ENCODE data around the gene MVB12B.

The MVB12B gene

GRCh38 chr9:126331964-126332748, 5.5 kb downstream of the MVB12B start:
- FAIRE-seq, result no peak

- no peak for FAIRE-seq
Measured at GRCh38 chr9:126334721-126335621, 8.3 kb downstream of the MVB12B start.

DNA sequence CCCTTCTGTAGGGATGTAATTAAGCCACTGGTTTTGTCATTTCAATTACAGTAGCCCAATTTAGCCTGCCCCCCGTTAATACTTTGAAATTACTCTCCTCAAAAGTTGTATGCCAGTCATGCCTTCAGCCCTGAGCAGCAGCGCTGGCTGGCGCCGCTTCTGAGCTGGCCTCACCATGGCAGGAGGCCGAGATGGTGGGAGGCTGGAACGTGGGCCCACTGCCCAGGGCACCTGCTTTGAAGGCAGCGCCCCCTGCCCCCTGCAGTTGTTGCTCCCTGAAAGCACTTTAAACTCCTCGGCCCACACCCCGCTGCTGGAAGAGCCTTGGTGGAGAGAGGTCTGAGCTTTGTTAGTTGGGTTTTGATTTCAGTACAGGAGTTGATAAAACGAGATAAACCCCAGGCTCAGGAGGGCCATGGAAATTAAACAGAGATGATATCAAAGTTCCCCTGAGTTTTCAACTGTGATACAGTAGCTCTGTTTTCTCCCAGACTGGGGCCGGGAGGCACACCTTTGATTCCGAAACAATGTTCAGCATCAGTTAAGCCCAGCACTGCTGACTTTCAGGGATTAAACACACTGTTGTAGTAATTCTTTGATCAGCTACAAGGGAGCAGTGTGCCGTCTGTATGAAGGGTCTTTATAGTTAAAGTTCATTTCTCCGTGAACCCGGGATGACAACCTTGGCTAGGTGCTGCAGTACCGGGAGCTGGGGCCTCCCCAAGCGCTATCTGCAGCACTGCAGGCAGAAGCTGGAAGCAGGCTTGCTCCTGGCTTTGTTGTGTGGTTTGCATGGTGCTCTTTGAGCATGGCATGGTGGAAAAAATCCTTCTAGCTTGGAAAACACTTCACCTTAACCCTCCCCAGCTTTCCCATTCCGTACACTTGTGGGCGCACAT, 9.5 kb downstream of the MVB12B start:
- no peak for FAIRE-seq

DNA sequence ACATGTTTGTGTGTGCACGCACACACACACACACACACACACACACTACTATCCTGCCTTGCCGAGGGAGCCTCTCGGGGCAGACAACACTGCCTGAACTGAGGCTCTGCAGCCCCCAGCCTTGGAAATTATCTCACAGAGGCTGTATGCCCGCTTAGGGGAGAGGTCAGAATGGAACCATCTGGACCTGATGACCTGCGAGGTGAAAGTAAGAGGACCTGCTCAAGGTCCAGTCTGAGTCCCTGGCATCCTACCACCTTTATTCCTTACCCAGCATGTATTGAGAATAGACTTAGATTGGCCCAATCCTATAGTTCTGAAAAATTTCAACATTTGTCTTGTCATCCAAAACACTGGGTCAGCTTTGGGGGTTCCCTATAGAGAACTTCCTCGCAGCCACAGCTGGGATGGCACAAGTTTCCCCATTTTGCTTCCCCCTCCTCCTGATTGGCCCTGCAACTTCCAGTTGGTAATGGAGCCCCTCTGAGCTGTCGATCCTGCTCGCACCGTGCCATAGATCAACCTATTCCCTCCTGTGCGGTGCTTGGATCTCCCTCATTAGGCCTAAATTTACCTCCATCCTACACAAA, 10.2 kb downstream of the MVB12B start:
- FAIRE-seq, result no peak

- FAIRE-seq, result no peak
Measured at GRCh38 chr9:126337729-126338372, 11.2 kb downstream of the MVB12B start.

DNA sequence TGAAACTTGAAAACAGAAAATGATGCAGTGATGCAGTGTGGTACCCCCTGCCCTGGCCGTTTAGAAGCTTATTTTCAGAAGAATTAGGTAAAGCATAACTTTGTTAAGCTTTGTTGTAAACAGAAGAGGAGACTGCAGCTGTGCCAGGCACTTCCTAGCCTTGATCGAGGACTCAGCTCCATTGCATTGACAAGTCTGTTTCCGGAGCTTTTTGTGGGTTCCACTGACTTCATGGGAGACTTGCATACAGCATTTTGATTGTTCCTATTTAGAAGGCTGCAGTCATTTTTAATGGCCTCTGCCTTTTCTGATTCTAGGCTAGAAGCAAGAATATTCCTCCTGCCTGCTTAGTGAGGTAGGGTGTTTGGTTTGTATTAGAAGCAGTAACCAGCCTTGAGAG, 12.3 kb downstream of the MVB12B start:
- no peak for FAIRE-seq

GRCh38 chr9:126341426-126341825, 14.8 kb downstream of the MVB12B start:
- FAIRE-seq, result no peak

DNA sequence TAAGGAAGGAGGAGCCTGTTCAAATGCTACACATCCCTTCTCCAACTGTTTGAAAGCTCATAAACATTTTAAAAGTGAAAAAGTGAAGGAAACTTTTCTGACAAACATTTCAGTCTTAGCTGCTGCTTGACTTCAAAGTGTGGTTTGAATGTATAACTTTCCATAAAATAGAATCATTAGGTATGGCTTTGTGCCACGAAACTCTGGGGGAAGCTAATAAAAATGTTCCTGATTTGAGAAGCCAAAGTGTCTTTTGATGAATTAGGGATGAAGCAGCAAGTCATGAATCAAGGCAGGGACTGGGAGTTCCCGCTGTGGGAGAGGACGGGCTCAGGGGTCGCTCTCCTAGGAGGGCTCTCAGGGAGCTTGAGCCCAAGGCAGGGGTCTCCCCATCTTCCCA, 15.3 kb downstream of the MVB12B start:
- no peak for FAIRE-seq

- no peak for FAIRE-seq
Measured at GRCh38 chr9:126342621-126343031, 16.0 kb downstream of the MVB12B start.

DNA sequence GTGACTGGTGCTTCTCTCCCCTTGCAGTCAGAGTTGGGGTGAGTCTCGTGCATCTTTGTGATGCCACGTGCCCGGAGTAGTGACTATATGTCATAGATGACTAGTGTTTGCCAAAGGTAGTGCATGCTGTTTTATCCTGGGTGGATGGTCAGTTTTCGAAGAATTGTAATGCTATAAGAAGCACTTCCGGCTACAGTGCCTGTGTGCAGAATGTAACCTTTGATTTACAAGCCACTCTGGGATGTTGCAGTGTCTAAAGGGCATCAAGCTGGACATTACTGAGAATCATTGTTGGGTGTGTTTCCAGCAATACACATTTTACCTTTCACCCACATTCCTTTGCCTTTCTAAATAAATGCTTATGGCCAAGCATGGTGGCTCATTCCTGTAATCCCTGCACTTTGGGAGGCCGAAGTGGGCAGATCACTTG, 16.7 kb downstream of the MVB12B start:
- no peak for FAIRE-seq

DNA sequence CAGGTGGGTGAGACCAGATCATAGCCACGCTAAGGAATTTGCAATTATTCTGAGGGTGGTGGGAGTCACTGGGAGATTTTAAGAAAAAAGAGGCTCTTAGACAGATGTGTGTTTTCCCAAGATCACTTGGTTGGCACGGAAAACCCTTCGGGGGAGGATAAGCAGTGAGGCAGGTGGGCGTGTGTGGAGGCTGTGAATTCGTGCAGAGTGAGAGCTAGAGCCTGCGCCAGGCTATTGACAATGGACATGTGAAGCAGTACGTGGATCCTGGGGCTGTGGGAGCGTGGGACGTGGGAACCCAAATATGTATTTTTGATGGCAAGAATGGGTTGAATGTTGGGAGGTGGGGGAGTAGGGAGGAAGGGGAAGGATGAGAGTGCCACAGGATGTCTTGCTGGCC, 19.4 kb downstream of the MVB12B start:
- no peak for FAIRE-seq

GRCh38 chr9:126347093-126347492, 20.5 kb downstream of the MVB12B start:
- FAIRE-seq, result no peak

DNA sequence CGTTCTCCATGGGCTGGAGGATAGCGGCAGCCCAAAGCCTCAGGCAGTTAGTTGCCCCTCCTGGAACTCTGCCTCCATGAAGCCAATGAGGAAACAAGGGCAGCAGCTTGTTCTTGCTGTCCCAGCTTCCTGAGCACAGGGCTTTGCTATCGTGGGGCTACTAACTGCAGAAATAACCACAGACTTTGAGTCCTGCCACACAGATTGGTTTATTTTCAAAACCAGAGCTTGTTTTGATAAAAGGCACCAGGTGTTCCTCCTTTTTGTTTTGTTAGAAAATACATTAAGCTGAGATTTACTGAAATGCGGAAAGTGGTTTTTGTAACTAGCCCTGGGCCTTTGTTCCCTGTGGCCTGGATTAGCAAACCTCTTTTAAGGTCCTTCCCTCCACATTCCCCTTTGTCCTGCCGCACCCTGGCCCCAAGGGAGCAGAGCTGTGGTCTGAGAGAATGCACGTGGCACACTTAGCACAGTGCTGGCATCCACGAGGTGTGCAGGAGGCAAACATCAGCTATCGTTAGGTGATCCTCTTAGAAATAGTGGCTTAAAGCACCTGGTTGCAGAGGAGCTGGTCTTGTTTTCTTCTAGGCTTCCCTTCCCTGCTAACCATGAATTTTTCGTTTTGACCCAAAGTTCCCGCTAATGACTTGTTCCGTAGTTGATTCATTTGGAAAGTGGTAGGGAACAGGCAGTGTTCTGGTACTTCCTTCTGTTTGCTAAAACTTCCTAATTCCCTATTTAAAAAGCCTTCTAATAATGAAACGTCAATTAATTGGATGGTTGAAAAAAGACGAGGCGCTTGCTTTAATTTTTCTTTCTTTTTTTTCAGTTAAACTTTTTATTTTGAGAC, 21.5 kb downstream of the MVB12B start:
- no peak for FAIRE-seq

- no peak for FAIRE-seq
Measured at GRCh38 chr9:126348911-126349550, 22.4 kb downstream of the MVB12B start.

- no peak for FAIRE-seq
Measured at GRCh38 chr9:126354887-126355770, 28.5 kb downstream of the MVB12B start.

DNA sequence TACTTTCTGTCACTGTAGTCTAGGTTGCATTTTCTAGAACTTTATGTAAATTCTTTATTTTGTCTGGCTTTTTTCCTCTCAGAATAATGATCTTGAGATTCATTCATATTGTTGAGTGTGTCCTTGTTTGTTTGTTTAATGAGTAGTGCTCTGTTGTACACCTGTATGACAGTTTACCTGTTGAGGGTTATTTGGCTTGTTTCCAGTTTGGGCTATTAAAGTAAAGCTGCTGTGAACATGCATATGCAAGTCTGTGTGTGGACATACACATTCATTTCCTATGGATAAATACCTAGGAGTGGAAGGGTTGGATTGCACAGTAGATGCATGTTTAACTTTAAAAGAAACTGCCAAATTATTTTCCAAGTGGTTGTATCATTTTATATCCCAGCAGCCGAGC, 30.4 kb downstream of the MVB12B start:
- no peak for FAIRE-seq

- no peak for FAIRE-seq
Measured at GRCh38 chr9:126360073-126360472, 33.4 kb downstream of the MVB12B start.

- FAIRE-seq, result no peak
Measured at GRCh38 chr9:126361810-126362238, 35.2 kb downstream of the MVB12B start.

DNA sequence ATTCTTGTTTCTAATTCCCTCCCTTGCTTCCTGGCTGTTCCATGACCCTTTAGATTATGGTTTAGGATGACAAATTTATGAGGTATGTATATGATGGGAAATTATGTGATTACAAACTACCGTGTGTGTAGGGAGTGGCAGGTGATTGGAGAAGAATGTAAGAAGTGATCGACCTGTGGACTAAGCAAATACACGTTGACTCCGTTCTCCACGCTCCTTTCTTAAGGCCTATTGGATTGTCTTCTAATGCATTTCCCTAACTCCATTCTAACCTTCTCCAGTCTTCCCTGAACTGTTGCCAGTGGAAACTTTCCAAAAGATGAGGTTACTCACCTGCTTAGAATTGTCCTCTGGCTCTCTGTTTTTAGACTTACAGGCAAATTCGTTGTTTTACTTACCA, 36.6 kb downstream of the MVB12B start:
- no peak for FAIRE-seq

Measured in TTC549 (cell line).